HCT116 (cell line): ENCODE measurements around the gene TP53AIP1. TPM values are rescaled to one million over a fixed set of nuclear protein-coding genes. Genes with fewer than 3 reads are reported as not detected.

Source experiments
- ATAC-seq: fragments of 200-7000 bp; cut with Tn5 transposase; 2 replicates; pipeline ENCODE4 v1.9.1; 2020; ENCODE audit warnings: mild to moderate bottlenecking, moderate library complexity
- BruUV-seq: library from RNA; stranded (reverse); fragments of 400-500 nt; replicated peaks from 2 replicates; lab custom pipeline; 2021; lab: Mats Ljungman, UMichigan
- CTCF ChIA-PET: fragments of 300-600 bp; sonication (Branson Sonifier 250); formaldehyde crosslinking; loops from one replicate; lab custom pipeline; 2021; ENCODE audit warnings: antibody characterized with exemption; lab: Charles Lee
- POLR2A ChIA-PET: fragments of 300-600, 350-600 bp; sonication (Branson Sonifier 250); formaldehyde crosslinking; loops from one replicate; lab custom pipeline; 2021; ENCODE audit warnings: antibody characterized with exemption; lab: Charles Lee
- RAD21 ChIA-PET, 2 experiments: fragments of 300-600 bp; sonication (Branson Sonifier 250); formaldehyde crosslinking; loops; one replicate each; lab custom pipeline; 2023; ENCODE audit warnings: low total read pairs in 2 of 2; ENCODE audit not compliant: uncharacterized antibody in 2 of 2, unreplicated experiment in 2 of 2, low non-redundant PET in 1 of 2; lab: Charles Lee
- DNase-seq: peaks from one replicate; pipeline ENCODE4 v3.0.0-alpha.2; 2010; ENCODE audit warnings: low read depth, low spot score
- H2AFZ ChIP-seq: fragments of 200-600 bp; shearing (Covaris generic), sonication (generic); 2 replicates; pipeline ENCODE4 v1.6.1; 2017; ENCODE audit warnings: low read depth, mixed run types, mixed read lengths, antibody characterized with exemption, low read length; ENCODE audit not compliant: poor library complexity, severe bottlenecking
- H3K27ac ChIP-seq: 2 replicates; pipeline ENCODE4 v1.5.1; 2012; ENCODE audit warnings: low read depth, low read length
- H3K27me3 ChIP-seq: fragments of 200-600 bp; sonication (generic); 2 replicates; pipeline ENCODE4 v1.6.1; 2016; ENCODE audit warnings: mixed run types, low read length, mixed read lengths; ENCODE audit not compliant: insufficient read depth
- H3K36me3 ChIP-seq, 2 experiments: fragments of 200-500 bp in 1 of 2; fragments of 200-600 bp in 1 of 2; sonication (Bioruptor generic) in 1 of 2; sonication (generic) in 1 of 2; 2 replicates each; pipeline versions ENCODE4 v1.5.1 to v1.6.1; 2014 to 2016; ENCODE audit warnings: low read length in 2 of 2, inconsistent platforms in 1 of 2, mixed read lengths in 1 of 2, mixed run types in 1 of 2; ENCODE audit not compliant: insufficient read depth in 2 of 2, control insufficient read depth in 1 of 2
- H3K4me1 ChIP-seq, 2 experiments: fragments of 200-600 bp in 1 of 2; sonication (generic) in 1 of 2; 2 replicates each; pipeline versions ENCODE4 v1.5.1 to v1.6.1; 2012 to 2017; ENCODE audit warnings: low read length in 2 of 2, inconsistent platforms in 1 of 2, mild to moderate bottlenecking in 1 of 2, mixed read lengths in 1 of 2, mixed run types in 1 of 2, moderate library complexity in 1 of 2; ENCODE audit not compliant: insufficient read depth in 2 of 2, control insufficient read depth in 1 of 2
- H3K4me2 ChIP-seq: fragments of 200-600 bp; sonication (generic); 2 replicates; pipeline ENCODE4 v1.6.1; 2017; ENCODE audit warnings: mixed run types, low read length, mixed read lengths
- H3K4me3 ChIP-seq, 2 experiments: fragments of 200-600 bp in 1 of 2; sonication (generic) in 1 of 2; replicated peaks in 1 of 2; 2 replicates each; pipeline ENCODE4 v1.5.1; 2011 to 2016; ENCODE audit warnings: low read length in 2 of 2, control low read depth in 1 of 2, low read depth in 1 of 2, mild to moderate bottlenecking in 1 of 2, mixed read lengths in 1 of 2, mixed run types in 1 of 2
- H3K79me2 ChIP-seq: fragments of 200-600 bp; sonication (generic); 2 replicates; pipeline ENCODE4 v1.6.1; 2017; ENCODE audit warnings: mild to moderate bottlenecking, mixed run types, low read length, moderate library complexity, mixed read lengths; ENCODE audit not compliant: insufficient read depth
- H3K9ac ChIP-seq: fragments of 200-600 bp; sonication (generic); 2 replicates; pipeline ENCODE4 v1.6.1; 2016; ENCODE audit warnings: low read length, mixed read lengths
- H3K9me2 ChIP-seq: fragments of 200-600 bp; sonication (generic), shearing (Covaris generic); 2 replicates; pipeline ENCODE4 v1.6.1; 2017; ENCODE audit warnings: mixed run types, mild to moderate bottlenecking, moderate library complexity; ENCODE audit not compliant: insufficient read depth
- H3K9me3 ChIP-seq, 2 experiments: fragments of 200-500 bp in 1 of 2; fragments of 200-600 bp in 1 of 2; sonication (Bioruptor generic) in 1 of 2; sonication (generic) in 1 of 2; 2 replicates each; pipeline ENCODE4 v1.6.1; 2014 to 2017; ENCODE audit warnings: low read length in 2 of 2, mixed read lengths in 2 of 2, inconsistent platforms in 1 of 2, low read depth in 1 of 2, mild to moderate bottlenecking in 1 of 2, mixed run types in 1 of 2, moderate library complexity in 1 of 2; ENCODE audit not compliant: control insufficient read depth in 1 of 2, insufficient read depth in 1 of 2
- H4K20me1 ChIP-seq: fragments of 200-600 bp; sonication (generic), shearing (Covaris generic); 2 replicates; pipeline ENCODE4 v1.6.1; 2017; ENCODE audit warnings: mixed run types, mild to moderate bottlenecking, moderate library complexity; ENCODE audit not compliant: insufficient read depth
- CBX3 ChIP-seq: IDR thresholded peaks from 2 replicates; pipeline ENCODE4 v1.6.1; 2012; ENCODE audit warnings: low read depth
- CEBPB ChIP-seq: IDR thresholded peaks from 2 replicates; pipeline ENCODE4 v1.6.1; 2012; ENCODE audit warnings: low read depth
- EGR1 ChIP-seq: IDR thresholded peaks from 2 replicates; pipeline ENCODE4 v1.6.1; 2012; ENCODE audit warnings: low read depth
- EZH2 ChIP-seq: fragments of 200-600 bp; sonication (generic); IDR thresholded peaks from 2 replicates; pipeline ENCODE4 v1.6.1; 2017; ENCODE audit warnings: antibody characterized with exemption, mixed run types
- POLR2A ChIP-seq: IDR thresholded peaks from 2 replicates; pipeline ENCODE4 v1.7.0; 2011; ENCODE audit warnings: borderline replicate concordance; ENCODE audit not compliant: insufficient read depth, insufficient read length; ENCODE audit errors: extremely low read depth
- POLR2AphosphoS5 ChIP-seq: IDR thresholded peaks from 2 replicates; pipeline ENCODE4 v1.6.1; 2011; ENCODE audit warnings: mild to moderate bottlenecking, low read depth, low read length, moderate library complexity
- SIN3A ChIP-seq: IDR thresholded peaks from 2 replicates; pipeline ENCODE4 v1.6.1; 2012; ENCODE audit warnings: low read depth
- SP1 ChIP-seq: IDR thresholded peaks from 2 replicates; pipeline ENCODE4 v1.6.1; 2012; ENCODE audit warnings: low read depth
- intact Hi-C: fragments of 100-400 bp; cut with micrococcal nuclease; formaldehyde crosslinking; loops from 2 replicates; pipeline ENCODE4 v1.10.0; 2022
- total RNA-seq: library from RNA; stranded (reverse); gene quantifications from one replicate; pipeline ENCODE4 v1.2.1, GENCODE V29; 2021; ENCODE audit not compliant: unreplicated experiment
- TF ChIP-seq, protein P1 (sequence below): IDR thresholded peaks from 2 replicates; pipeline ENCODE4 v1.6.1; 2012; ENCODE audit warnings: low read depth
- TF ChIP-seq, protein P2 (sequence below), 3 experiments: fragments of 200-600 bp in 1 of 3; sonication (generic) in 1 of 3; IDR thresholded peaks in 2 of 3; conservative IDR thresholded peaks in 1 of 3; 2 replicates each; pipeline ENCODE4 v1.5.1; 2012 to 2017; ENCODE audit warnings: low read depth in 2 of 3, low read length in 2 of 3, antibody characterized with exemption in 1 of 3, borderline replicate concordance in 1 of 3, control low read depth in 1 of 3, mild to moderate bottlenecking in 1 of 3, mixed read lengths in 1 of 3, mixed run types in 1 of 3, moderate library complexity in 1 of 3; ENCODE audit not compliant: insufficient read depth in 1 of 3
- TF ChIP-seq, protein P3 (sequence below): IDR thresholded peaks from 2 replicates; pipeline ENCODE4 v1.6.1; 2012
- TF ChIP-seq, protein P4 (sequence below): IDR thresholded peaks from 2 replicates; pipeline ENCODE4 v1.6.1; 2011; ENCODE audit warnings: mild to moderate bottlenecking, low read length, moderate library complexity; ENCODE audit not compliant: insufficient replicate concordance; ENCODE audit errors: extremely low read depth

Gene TP53AIP1
- total RNA-seq, 1 experiment from 2014 or later = 0.15 TPM

DNA sequence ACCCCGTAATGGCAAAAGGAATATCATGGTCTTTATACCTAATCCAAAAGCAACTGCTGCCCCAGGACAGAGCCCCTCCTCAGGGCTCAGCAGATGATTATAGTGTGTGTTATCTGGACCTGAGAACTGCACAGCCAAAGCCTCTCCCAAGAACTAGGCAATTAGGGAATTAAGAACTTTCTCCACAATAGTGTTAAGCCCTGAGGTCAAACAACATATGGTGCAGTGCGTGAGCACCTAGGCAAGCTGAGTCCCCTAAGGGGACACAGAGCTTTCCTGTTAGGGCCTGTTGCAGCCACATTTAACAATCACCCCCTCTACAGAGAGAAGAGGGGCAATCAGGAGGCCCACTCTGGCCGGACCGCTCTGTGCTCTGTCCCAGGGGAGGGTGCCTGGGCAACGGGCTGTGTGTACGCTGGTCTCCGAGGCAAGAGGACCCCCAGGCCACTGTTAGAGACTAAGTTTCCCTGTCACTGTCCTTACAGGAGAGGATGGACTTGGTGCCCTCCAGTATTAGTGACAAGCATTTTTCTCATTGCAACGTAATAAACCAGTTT lies 52.9 kb downstream of the TP53AIP1 start:
- Histone ChIP-seq H3K9me2 (no peaks in the 10 kb centered on the region), H4K20me1 (no peaks in the 10 kb centered on the region), H2AFZ (no peak overlapping the region), H3K36me3 (no peaks in the 10 kb centered on the region), H3K27me3 (no peaks in the 10 kb centered on the region), H3K9ac (no peak overlapping the region), H3K4me3 (peak overlapping the region; percentile 54 to 67; a peak in 3 of 4 replicates), H3K27ac (no peak overlapping the region), H3K79me2 (no peaks in the 10 kb centered on the region), H3K9me3 (no peaks in the 10 kb centered on the region), H3K4me2 (peak overlapping the region; percentile 97), H3K4me1 (peaks cover 9 to 18% of the 10 kb centered on the region in 2 experiments; a peak in 3 of 4 replicates)
- TF ChIP-seq, protein P1, sequence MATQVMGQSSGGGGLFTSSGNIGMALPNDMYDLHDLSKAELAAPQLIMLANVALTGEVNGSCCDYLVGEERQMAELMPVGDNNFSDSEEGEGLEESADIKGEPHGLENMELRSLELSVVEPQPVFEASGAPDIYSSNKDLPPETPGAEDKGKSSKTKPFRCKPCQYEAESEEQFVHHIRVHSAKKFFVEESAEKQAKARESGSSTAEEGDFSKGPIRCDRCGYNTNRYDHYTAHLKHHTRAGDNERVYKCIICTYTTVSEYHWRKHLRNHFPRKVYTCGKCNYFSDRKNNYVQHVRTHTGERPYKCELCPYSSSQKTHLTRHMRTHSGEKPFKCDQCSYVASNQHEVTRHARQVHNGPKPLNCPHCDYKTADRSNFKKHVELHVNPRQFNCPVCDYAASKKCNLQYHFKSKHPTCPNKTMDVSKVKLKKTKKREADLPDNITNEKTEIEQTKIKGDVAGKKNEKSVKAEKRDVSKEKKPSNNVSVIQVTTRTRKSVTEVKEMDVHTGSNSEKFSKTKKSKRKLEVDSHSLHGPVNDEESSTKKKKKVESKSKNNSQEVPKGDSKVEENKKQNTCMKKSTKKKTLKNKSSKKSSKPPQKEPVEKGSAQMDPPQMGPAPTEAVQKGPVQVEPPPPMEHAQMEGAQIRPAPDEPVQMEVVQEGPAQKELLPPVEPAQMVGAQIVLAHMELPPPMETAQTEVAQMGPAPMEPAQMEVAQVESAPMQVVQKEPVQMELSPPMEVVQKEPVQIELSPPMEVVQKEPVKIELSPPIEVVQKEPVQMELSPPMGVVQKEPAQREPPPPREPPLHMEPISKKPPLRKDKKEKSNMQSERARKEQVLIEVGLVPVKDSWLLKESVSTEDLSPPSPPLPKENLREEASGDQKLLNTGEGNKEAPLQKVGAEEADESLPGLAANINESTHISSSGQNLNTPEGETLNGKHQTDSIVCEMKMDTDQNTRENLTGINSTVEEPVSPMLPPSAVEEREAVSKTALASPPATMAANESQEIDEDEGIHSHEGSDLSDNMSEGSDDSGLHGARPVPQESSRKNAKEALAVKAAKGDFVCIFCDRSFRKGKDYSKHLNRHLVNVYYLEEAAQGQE = no peak
- no peak for TF ChIP-seq CEBPB
- TF ChIP-seq SP1 = no peak
- TF ChIP-seq SIN3A = no peak
- no peak for TF ChIP-seq POLR2AphosphoS5
- TF ChIP-seq POLR2A = no peak
- TF ChIP-seq, protein P2, sequence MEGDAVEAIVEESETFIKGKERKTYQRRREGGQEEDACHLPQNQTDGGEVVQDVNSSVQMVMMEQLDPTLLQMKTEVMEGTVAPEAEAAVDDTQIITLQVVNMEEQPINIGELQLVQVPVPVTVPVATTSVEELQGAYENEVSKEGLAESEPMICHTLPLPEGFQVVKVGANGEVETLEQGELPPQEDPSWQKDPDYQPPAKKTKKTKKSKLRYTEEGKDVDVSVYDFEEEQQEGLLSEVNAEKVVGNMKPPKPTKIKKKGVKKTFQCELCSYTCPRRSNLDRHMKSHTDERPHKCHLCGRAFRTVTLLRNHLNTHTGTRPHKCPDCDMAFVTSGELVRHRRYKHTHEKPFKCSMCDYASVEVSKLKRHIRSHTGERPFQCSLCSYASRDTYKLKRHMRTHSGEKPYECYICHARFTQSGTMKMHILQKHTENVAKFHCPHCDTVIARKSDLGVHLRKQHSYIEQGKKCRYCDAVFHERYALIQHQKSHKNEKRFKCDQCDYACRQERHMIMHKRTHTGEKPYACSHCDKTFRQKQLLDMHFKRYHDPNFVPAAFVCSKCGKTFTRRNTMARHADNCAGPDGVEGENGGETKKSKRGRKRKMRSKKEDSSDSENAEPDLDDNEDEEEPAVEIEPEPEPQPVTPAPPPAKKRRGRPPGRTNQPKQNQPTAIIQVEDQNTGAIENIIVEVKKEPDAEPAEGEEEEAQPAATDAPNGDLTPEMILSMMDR (IDR thresholded peaks at IDR 0.05 in 2 of 3, conservative IDR thresholded peaks at IDR 0.05 in 1 of 3; ENCODE audit: borderline replicate concordance in 1 of 3, insufficient read depth in 1 of 3, low read depth in 2 of 3, low read length in 2 of 3) = no peak
- no peak for TF ChIP-seq CBX3
- TF ChIP-seq, protein P3, sequence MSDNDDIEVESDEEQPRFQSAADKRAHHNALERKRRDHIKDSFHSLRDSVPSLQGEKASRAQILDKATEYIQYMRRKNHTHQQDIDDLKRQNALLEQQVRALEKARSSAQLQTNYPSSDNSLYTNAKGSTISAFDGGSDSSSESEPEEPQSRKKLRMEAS = no peak
- TF ChIP-seq, protein P4, sequence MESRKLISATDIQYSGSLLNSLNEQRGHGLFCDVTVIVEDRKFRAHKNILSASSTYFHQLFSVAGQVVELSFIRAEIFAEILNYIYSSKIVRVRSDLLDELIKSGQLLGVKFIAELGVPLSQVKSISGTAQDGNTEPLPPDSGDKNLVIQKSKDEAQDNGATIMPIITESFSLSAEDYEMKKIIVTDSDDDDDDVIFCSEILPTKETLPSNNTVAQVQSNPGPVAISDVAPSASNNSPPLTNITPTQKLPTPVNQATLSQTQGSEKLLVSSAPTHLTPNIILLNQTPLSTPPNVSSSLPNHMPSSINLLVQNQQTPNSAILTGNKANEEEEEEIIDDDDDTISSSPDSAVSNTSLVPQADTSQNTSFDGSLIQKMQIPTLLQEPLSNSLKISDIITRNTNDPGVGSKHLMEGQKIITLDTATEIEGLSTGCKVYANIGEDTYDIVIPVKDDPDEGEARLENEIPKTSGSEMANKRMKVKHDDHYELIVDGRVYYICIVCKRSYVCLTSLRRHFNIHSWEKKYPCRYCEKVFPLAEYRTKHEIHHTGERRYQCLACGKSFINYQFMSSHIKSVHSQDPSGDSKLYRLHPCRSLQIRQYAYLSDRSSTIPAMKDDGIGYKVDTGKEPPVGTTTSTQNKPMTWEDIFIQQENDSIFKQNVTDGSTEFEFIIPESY = no peak
- TF ChIP-seq EGR1 = no peak
- TF ChIP-seq EZH2 = no peak
- intact Hi-C loops = loop anchor here (5.0 kb wide), 1 partner anchor 443 kb away; no protein-coding TSS in a partner anchor
- ChIA-PET CTCF (interaction anchor here (1.0 to 3.9 kb wide), 5 partner anchors 12 to 67 kb away, joined by 3 to 22 read pairs (median 5); no protein-coding TSS in a partner anchor), RAD21 (interaction anchor here (1.0 to 1.4 kb wide), 3 partner anchors 19 to 67 kb away, joined by 3 read pairs; no protein-coding TSS in a partner anchor), POLR2A (interaction anchor here (0.7 kb wide), 1 partner anchor 67 kb away, joined by 3 read pairs; no protein-coding TSS in a partner anchor)
- ATAC-seq (no peak), DNase-seq (no peak)
- BruUV-seq = no TSS peak
